Left lobe of liver (tissue), 2 donors: ENCODE data around the gene NEDD4. TPM values are rescaled to one million over a fixed set of nuclear protein-coding genes. Genes with fewer than 3 reads are reported as not detected.
"Not testable (repeated sequence)": the region's sequence is repeated elsewhere in the genome, so short reads cannot be mapped to it uniquely, and the experiment has no call there.

ENCODE experiments used
- ATAC-seq: fragments of 200-7000 bp; cut with Tn5 transposase; one replicate; pipeline ENCODE4 v1.9.1; 2020; ENCODE audit warnings: mild to moderate bottlenecking, moderate library complexity
- DNase-seq: peaks from one replicate; pipeline ENCODE4 v3.0.0-alpha.2; 2020; ENCODE audit warnings: low spot score
- total RNA-seq: library from RNA; stranded (reverse); gene quantifications from one replicate; pipeline ENCODE4 v1.2.1, GENCODE V29; 2021
- donor health status: DM: no; HTN: no; CAD: no; lungs with moderate emphysema.
- donor health status: DM: no; HTN: yes; CAD: no.

The NEDD4 gene
- total RNA-seq, 1 donor from 2014 or later, result 15.3 TPM

DNA sequence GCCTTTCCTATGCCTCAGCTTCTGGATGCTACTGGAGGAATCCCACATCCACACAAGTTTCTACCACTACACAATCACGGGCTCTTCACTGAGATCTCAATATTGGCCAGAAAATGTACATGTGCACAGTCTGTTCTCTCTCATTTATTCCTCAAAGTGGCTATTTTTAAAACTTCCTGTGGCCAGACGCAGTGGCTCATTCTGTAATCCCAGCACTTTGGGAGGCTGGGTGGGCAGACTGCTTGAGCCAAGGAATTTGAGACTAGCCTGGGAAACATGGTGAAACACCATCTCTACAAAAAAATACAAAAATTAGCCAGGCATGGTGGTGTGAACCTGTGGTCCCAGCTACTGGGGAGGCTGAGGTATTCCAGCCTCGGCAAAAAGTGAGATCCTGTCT is 159.1 kb downstream of the NEDD4 start:
- DNase-seq (no peak), ATAC-seq (peak; percentile 11)

DNA sequence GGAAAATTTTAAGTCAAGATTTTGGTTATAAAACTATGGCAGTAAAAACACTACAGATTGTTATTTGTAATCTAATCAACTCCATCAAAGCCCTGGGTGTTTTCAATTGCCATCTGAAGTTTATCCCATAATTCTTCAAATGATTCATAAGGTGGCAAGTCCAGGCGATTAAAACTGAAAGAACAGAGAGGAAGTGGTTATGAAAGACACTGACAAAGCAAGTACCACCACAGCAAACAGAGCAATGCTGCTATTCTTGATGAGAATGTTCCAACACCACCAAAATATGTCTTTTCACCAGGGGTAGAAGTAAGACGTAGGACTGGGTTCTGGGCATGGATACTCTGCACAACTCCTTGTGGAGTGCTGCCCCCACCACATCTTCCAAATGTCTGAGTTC is 163.6 kb downstream of the NEDD4 start:
- no peak for ATAC-seq
- no peak for DNase-seq

DNA sequence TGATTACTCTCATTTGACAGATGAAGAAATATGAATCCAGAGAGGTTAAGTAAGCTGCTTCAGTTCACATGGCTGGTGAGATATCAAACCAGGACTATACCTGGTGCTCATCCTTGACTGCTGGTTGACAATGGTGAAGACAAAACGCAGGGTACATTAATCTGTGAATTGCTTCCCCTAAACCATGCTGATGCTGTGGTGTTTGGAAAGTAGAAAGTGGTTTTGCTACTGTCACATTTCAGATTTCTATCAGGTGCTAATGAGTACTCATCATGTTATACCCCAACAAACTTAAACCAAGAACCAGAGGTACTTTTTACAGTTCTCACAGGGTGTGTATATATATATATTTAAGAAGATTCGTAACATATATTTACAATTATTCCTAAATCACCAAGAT is 165.5 kb downstream of the NEDD4 start:
- ATAC-seq, result no peak
- no peak for DNase-seq

DNA sequence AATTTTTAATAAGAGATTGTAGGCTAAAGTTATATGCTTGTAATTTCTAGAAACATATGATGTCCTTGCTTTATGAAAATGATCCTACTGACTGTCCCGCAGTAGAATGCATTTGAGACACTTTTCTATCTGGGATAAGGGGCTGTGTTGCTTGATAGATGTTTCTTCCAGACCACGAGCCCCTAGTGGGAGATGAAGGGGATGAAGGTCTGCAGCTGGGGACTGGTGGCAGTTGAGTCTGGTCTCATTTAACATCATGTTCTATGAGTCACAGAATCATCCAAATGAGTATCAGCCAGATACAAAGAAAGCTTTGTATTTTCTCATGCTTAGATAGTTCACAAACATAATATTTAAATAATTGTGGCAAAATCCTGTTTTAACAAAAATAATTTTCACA is 166.2 kb downstream of the NEDD4 start:
- ATAC-seq (no peak), DNase-seq (no peak)

DNA sequence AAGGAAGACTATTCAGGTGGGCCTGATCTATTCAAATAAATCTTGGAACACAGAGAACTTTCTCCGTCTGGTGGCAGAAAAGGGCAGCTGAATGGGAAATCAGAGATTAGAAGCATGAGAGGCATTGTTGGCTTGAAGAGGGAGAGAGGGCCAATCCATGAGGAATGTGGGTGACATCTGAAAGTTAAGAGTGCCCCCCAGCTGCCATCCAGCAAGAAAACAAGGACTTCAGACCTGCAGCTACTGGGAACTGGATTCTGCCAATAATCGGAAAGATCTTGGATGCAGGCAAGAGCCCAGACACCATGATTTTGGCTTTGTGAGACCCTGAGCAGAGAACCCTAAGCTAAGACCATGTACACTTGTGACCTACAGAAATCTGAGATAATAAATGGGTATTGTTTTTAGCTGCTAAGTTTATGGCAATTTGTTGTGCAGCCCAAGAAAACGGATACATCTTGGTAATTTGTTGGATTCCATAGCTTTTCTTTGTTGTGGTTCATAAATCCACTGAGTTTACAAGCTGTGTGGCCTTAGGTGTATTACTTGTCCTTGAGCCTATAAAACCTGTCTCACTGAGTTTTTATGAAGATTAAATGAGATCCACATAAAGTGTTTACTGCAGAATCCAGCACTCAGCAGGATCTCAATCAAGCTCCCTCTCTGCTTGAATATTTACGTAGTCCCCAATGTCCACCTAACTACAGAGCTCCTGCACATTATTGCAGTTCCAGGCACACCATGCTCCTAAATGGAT is 168.4 kb downstream of the NEDD4 start:
- DNase-seq, result no peak

DNA sequence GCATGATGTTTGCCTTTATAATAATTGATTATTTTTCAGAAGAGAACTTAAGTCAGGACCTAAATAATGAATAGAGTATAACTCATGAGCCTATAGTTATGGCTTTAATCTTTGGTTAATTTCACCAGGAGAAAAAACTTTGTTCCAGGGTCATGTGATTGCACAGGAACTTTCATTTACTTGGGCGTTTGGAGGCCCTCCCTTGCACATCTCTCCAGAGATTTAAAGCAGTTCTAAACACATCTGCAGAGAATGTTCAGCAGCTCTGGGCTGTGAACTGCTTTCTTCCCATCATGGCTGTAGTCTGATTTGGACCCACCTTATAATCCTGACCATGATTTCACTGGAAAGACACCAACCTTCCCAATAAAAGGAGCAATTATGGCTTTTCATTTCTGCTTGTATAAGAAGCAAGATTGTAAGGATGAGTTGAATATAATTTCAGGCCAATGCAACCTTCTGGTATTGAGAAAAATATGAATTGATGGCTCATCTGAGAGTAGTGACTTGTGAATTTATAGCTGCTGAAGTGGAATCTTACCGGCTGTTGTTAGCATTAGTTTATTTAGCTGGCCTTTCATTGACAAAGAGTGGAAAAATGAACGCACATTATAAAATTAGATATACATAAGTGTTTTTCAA is 169.6 kb downstream of the NEDD4 start:
- ATAC-seq (no peak), DNase-seq (no peak)

More for the DNA sequence above, 168.4 kb downstream of the NEDD4 start:
- no peak for ATAC-seq

DNA sequence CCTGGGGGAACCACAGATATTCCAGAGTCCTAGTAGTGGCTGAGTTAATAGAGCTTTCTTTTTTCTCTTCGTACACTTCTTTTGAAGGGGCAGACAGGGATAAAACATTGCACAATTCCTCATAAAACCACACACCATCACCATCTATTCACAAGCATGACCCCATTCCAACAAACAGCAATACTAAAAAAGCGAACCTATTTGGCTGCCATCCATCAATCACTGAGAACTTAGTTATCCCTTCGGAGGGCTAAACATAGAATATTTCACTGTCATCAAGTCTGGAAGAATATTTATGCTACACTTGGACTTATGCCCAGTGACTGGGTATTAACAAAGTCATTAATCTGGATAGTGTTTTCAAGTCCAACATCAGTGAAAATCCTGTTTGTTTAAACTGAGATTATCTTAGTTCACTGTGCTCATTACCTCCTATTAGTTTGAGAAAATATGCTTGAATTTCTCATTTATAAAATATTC is 170.2 kb downstream of the NEDD4 start:
- ATAC-seq (no peak), DNase-seq (no peak)

DNA sequence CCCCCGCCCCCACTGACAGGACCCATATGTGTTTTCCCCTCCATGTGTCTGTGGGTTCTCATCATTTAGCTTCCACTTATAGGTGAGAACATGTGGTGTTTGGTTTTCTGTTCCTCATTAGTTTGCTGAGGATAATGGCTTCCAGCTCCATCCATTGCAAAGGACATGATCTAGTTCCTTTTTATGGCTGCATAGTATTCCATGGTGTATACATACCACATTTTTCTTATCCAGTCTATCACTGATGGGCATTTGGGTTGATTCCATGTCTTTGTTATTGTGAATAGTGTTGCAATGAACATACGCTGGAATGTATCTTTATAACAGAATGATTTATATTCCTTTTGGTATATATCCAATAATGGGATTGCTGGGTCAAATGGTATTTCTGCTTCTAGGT is 171.7 kb downstream of the NEDD4 start:
- not testable (repeated sequence) for DNase-seq, ATAC-seq

DNA sequence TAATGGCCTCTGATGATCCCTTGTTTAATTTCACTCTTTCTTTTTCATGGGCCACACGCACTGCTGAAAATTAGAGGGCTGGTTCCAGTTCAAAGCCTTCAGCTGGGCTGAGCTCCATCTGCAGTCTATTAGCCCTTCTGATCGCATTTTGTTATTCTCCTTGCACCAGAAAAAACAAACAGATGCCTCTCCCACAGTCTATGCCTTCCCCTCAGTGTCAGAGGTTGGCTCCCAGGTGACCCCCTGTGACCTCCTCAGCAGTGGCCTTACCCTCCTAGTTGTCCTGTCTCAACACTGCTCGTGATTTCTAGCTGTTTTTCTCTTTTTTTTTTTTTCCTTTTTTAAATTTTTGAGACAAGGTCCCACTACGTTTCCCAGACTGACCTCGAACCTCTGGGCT is 173.4 kb downstream of the NEDD4 start:
- ATAC-seq (no peak), DNase-seq (no peak)

DNA sequence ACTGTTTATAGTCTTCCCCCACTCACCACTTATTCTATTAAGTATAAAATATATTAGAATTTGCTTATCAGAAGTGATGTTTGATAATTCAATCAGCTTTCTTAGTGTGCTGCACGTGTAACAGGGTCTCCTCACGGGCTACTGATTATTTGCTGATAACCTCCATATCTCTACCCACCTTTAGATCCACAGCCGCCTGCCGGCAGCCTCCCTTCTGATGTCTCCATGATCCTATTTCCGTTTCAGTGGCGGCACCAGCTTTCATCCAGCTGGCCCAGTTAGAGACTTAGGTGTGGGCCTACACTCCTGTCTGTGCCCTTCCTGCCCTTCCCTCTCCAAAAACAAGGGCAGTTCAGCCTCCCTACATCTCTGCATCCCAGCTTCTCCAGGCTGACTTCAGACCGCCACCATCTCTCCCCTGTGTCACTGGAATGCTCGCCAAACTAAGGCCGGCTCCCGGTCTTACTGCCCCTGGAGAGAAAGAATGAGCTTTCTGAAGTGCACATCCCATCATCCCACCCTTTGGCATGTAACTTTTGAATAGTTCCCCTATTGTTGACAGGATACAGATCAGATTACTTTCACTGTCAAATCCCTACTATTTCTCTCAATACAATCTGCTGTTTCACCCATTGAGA is 173.9 kb downstream of the NEDD4 start:
- DNase-seq (no peak), ATAC-seq (no peak)

DNA sequence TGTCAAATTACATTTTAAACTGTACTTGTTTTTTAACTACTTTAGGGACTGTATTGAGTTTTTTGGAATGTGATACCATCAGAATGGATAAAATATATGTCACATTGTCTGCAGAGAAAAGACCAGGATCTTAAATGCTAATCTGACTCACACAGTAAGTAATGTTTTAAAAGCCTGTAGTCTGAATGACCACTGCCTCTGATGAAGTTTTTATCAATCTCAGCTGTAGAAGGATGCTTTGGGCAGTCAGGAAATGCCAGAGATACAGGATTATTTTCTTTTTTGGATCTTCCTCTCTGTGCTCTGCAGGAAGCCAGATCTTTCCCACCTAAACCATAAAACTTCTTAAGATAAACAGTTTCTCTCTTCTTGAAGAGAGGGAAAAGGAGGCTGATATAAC is 177.4 kb downstream of the NEDD4 start:
- DNase-seq, result no peak
- ATAC-seq, result no peak

DNA sequence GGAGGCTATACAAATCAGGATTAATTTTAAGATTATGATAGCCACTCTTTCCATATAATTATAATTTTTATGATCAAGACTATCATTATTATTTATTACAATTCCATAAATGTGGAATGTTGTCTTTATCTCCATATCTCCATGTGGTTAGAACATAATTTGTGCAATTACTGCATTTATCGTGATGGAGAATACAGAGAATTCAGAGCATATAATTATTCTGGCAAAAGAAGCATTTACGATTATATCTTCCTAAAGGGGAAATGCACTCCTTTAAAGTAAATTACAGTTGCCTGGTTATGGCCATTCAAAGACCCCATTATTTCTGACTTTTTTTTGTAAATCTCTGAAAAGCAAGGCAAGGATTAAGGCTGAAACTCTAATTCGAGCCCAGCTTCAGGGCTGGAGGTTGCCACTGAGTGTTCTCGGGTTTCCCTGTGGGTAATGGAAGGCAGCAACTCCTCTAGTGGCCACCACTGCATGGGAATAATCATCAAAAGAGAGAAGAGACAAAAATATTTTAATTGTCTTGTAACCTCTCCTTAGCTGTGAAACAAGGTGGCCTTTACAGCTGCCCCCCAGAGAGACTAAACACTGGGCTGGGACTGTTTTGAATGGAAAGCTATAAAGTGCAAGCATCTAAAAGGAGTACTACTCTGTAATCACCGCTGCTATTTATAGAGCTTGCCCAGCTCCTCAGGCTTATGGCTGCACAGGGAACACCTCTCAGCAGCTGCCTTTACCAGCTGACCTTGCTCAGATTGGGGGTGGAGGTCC is 190.6 kb downstream of the NEDD4 start:
- DNase-seq, result no peak
- no peak for ATAC-seq

DNA sequence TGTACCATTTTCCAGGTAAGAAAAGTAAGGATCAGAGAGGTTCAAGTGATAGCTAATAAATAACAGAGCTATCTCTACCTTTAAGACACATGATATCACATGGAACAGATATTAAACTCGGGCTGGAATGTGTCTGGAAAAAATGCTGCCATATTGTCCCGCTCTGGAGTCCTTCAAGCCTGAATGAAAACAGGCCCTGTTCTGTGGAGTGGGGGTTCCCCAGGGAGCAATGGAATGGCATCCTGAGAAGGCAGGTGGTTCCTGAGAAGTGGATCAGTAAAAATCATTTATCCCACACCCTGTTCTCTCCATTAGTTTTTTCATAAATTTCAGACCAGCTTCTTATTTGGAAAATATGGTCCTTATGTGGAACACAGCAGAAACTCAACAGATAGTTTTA is 193.2 kb downstream of the NEDD4 start:
- DNase-seq (no peak), ATAC-seq (no peak)

DNA sequence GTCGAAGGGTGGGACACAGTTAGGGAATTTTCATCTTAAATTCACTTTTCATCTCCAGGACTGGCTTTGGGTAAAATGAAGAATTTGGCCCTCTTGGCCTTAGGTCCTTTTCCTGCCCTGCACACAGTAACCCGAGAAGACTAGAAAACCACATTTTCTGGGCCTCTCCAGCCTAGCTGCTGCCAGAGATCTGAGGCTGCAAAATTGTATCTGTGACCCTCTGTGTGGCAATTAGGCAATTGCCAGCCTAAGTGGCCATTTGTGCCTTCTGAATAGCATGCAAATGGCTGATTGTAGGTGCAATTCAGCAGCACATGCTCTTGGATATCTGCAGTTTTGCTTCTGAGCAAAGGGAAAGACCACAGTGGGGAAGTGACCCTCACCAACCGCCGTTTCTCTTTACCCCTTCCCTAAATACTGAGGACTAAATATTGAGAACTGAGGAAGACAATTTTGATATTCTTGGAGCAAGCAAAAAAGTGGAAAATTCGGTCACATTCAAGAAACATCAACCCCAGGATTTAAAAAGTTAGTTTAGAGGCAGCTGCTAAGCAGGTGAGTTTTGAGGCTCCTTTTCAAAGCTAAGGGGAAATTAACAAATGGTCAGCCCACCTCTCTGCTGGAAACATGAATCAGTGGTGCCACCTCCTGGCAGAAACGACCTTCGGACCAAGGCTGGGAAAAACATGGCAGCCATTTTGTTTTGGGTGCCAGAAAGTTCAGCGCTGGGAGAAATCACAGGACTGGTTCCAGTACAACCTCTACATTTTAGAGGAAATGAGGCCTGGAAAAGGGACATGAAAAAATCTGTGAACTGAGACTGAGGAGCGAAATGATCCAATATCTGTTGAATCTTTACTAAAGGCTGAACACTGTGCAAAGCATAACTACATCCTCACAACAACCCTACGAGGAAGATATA is 193.9 kb downstream of the NEDD4 start:
- no peak for DNase-seq
- ATAC-seq, result no peak

DNA sequence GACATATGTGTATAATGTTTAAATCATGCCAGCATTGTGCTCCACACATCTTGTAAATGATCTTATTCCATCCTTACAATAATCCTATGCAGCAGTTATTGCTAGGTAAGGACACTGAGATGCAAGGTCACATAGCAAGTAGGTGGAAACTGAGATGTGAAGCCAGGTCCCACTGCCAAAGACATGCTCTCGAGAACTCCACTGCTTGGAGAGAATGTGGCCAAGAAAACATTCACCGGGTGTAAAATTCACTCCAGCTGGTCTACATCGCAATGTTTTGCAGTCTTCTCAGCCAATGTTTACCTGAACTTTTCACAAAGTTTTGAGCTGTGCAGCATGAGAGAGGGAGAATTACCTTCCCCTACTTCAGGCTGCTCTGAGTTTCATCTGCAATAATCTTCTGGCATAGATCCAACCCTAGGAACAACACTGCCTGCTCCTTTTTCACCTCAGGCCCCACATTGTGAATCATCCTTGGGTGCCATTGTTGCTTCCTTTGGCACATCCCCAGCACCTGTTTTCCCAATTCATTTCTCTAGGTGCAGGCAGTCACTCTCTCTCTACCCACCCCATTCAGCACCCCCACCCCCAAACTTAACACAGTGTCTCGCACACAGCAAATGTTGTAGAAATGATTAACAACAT is 197.0 kb downstream of the NEDD4 start:
- DNase-seq (no peak), ATAC-seq (no peak)

DNA sequence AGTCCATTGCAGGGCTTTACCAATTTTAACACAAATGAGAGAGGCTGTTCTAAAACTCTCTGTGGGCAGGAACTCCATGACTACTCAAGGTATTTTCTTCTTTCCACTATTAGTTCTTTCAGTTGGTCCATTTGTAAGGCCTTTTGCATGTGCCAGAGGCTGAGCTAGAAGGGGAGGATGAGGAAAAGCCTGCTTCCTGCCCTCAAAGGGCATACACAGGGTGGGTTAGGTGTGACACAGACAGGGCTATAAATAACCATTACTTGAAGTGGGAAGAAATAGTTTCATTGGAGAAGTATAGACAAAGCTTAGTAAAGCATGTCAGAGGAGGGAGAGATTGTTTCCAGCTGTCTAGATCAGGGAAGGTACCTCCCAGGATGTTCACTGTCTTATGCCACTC is 198.4 kb downstream of the NEDD4 start:
- DNase-seq (no peak), ATAC-seq (no peak)

DNA sequence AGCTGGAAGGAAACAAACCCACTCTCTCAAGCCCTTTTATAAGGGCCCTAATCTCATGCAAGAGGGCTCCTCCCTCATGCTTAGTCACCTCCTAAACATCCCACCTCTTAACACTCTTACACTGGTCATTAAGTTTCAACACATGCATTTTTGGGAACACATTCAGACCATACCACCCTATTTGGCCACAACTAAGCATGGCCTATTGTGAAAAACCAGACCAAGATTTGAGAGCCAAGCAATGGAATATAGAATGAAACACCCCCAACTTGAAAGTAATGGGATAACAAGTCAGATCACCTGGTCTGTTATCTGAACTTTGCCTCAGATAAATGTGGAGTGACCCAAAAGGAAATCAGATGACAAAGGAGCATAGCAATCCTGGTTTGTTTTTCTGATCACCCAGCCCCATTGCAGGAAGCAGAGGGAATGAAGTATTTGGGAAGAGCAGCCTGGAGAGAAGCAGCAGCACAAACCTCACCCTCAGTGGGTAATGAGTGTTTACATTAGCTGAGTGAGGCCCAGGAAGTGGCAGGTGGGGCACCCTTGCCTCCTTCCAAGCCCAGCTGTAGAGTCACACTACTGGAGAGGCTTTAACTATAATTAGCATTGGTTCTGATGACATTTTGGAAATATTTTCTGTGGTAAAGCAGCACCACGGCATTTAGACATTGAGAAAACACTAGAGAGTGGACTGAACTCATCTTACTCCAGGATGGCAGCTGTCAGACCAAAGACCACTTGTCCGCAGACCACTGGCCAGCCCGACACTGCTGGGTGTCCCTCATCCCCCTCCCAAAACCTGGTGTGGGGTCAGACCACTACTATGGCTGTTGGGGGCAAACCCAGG is 201.6 kb downstream of the NEDD4 start:
- ATAC-seq, result no peak
- no peak for DNase-seq

DNA sequence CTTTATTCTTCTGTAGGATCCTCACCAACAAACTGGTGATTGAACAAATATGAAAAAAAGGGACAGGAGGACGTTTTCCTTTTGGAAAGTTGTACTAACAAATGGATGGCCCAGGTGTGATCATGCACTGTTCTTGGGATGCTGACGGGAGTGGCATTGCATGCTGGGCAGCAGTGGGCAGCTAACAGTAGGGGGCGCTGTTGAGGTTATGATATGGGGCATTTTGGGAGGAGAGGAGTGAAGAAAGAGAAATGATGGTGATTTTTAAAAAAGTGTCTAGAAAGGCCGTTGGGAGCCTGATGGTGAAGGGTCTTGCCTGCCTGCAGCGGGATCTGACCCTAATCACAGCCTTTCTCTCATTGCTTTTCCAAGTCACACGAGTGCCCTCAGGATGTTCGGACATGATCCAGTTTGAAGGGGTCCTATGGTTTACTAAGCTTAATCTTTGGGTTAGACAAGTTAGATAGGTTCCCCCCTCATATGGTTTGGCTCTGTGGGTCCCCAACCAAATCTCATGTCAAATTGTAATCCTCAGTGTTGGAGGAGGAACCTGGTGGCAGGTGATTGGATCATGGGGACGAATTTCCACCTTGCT is 204.2 kb downstream of the NEDD4 start:
- DNase-seq, result no peak
- no peak for ATAC-seq
